ENCODE measurements around the gene ETV5. TPM values are rescaled to one million over a fixed set of nuclear protein-coding genes. Genes with fewer than 3 reads are reported as not detected.

Gene ETV5
- total and polyA plus RNA-seq, 2 donors (not counting 3 experiments of a cell fraction or from before 2014, with no cell fraction given), result 8.8 to 40.9 TPM

- Histone ChIP-seq H3K9me1 (replicated peaks; ENCODE audit: control insufficient read depth, extremely low read depth, insufficient read depth, low read length) (no peaks in the 10 kb centered on the region), H3K4me3 (replicated peaks in 1 of 3; ENCODE audit: insufficient read depth in 1 of 3, low read depth in 1 of 3, low read length in 3 of 3) (no peak overlapping the region), H3K27ac (ENCODE audit: insufficient read depth, low read depth, low read length) (no peak overlapping the region), H3K4me2 (ENCODE audit: insufficient read depth, low read length) (no peak overlapping the region), H3K9me3 (replicated peaks; ENCODE audit: control insufficient read depth, insufficient read depth, low read length) (no peaks in the 10 kb centered on the region), H4K20me1 (replicated peaks; ENCODE audit: control insufficient read depth, extremely low read depth, insufficient read depth, low read length) (no peaks in the 10 kb centered on the region), H3K79me2 (ENCODE audit: control insufficient read depth, insufficient read depth, low read length) (no peaks in the 10 kb centered on the region), H3K4me1 (ENCODE audit: control insufficient read depth, extremely low read depth, insufficient read depth, low read length) (peaks cover 13% of the 10 kb centered on the region), H3K36me3 (ENCODE audit: control insufficient read depth in 2 of 2, extremely low read depth in 1 of 2, insufficient read depth in 2 of 2, low read length in 2 of 2) (peaks cover 0 to 2% of the 10 kb centered on the region in 2 experiments), H3K27me3 (ENCODE audit: control insufficient read depth in 2 of 2, insufficient read depth in 2 of 2, low read length in 2 of 2) (no peaks in the 10 kb centered on the region), H2AFZ (ENCODE audit: low read depth, low read length) (no peak overlapping the region), H3K9ac (replicated peaks; ENCODE audit: extremely low read depth, insufficient read depth, low read length) (no peak overlapping the region)
- no TSS peak for BruUV-seq (replicated peaks)
- dilution Hi-C loops (cut with MboI; ENCODE audit: extremely low pct_ligation_motif_present, low sequenced_read_pairs), result no loop called here
- DNase-seq (ENCODE audit: low read depth, low spot score) (no peak), FAIRE-seq (no peak)
- CTCF ChIA-PET, result interaction anchor here (1.3 to 1.9 kb wide), 3 partner anchors 9 to 163 kb away, joined by 3 to 7 read pairs (median 4); no protein-coding TSS in a partner anchor
- no peak for TF ChIP-seq MAX (IDR thresholded peaks at IDR 0.05; ENCODE audit: insufficient read depth, insufficient read length)
- TF ChIP-seq CTCF (IDR thresholded peaks at IDR 0.05; ENCODE audit: extremely low read depth in 1 of 2, insufficient read depth in 1 of 2, low read depth in 1 of 2, low read length in 2 of 2), result no peak
- no peak for TF ChIP-seq POLR2A (IDR thresholded peaks at IDR 0.05; ENCODE audit: low read depth, low read length)
- TF ChIP-seq EZH2 (IDR thresholded peaks at IDR 0.05; ENCODE audit: borderline replicate concordance, low read depth, low read length, severe bottlenecking), result no peak
- TF ChIP-seq GATA2 (IDR thresholded peaks at IDR 0.05; ENCODE audit: insufficient read depth, insufficient read length, low read depth, low read length), result no peak
- no peak for TF ChIP-seq MYC (IDR thresholded peaks at IDR 0.05; ENCODE audit: low read depth, low read length)
- no peak for TF ChIP-seq FOS (IDR thresholded peaks at IDR 0.05; ENCODE audit: borderline replicate concordance, insufficient read depth, low read length)
- POLR2A ChIA-PET, result no interaction called here
- intact Hi-C loops (cut with micrococcal nuclease), result no loop called here
Measured at GRCh38 chr3:186096290-186096689, 12.6 kb downstream of the ETV5 start.
